HepG2 (cell line): ENCODE measurements around the gene SLC25A44. TPM values are rescaled to one million over a fixed set of nuclear protein-coding genes. Genes with fewer than 3 reads are reported as not detected.

Source experiments
- ATAC-seq: fragments of 200-7000 bp; cut with Tn5 transposase; 3 replicates; pipeline ENCODE4 v1.9.1; 2020; ENCODE audit warnings: mild to moderate bottlenecking, moderate library complexity
- BruUV-seq: library from RNA; stranded (reverse); fragments of 400-500 nt; replicated peaks from 2 replicates; lab custom pipeline; 2021; lab: Mats Ljungman, UMichigan
- CTCF ChIA-PET: fragments of 300-600 bp; formaldehyde crosslinking; extraction: SDS; loops from one replicate; lab custom pipeline; 2021; ENCODE audit warnings: low total read pairs, inconsistent platforms, low intra/inter-chr PET ratio; lab: Yijun Ruan, JAX
- POLR2A ChIA-PET: fragments of 350-600 bp; sonication (Branson Sonifier 250); formaldehyde crosslinking; loops from one replicate; lab custom pipeline; 2020; ENCODE audit warnings: antibody characterized with exemption, inconsistent platforms; lab: Yijun Ruan, JAX
- DNase-seq: peaks from one replicate; pipeline ENCODE4 v3.0.0-alpha.2; 2015; ENCODE audit warnings: low spot score
- FAIRE-seq: peaks from 3 replicates; lab custom pipeline; 2011; peaks lifted over from hg19 to GRCh38; lab: Jason Lieb, UNC
- H2AFZ ChIP-seq: one replicate; pipeline ENCODE4 v1.6.1; 2011; ENCODE audit warnings: low read length, inconsistent platforms
- H3K27ac ChIP-seq: fragments of 300-600 bp; 3 replicates; pipeline ENCODE4 v1.8.0; 2011; ENCODE audit warnings: mixed run types, mild to moderate bottlenecking, mixed read lengths, low read length, inconsistent platforms; ENCODE audit not compliant: insufficient read depth; ENCODE audit errors: extremely low read length
- H3K27me3 ChIP-seq, 2 experiments: fragments of 200-600 bp in 1 of 2; 2 replicates in 1 of 2; 3 replicates in 1 of 2; pipeline versions ENCODE4 v1.6.0 to v1.8.0; 2011; ENCODE audit warnings: low read length in 2 of 2, mild to moderate bottlenecking in 2 of 2, moderate library complexity in 2 of 2, inconsistent platforms in 1 of 2; ENCODE audit not compliant: insufficient read depth in 2 of 2, control insufficient read depth in 1 of 2
- H3K36me3 ChIP-seq, 2 experiments: fragments of 200-600 bp in 1 of 2; replicated peaks in 1 of 2; 2 replicates in 1 of 2; 3 replicates in 1 of 2; pipeline versions ENCODE4 v1.5.1 to v1.8.0; 2011; ENCODE audit warnings: low read length in 2 of 2, inconsistent platforms in 1 of 2; ENCODE audit not compliant: insufficient read depth in 2 of 2, control insufficient read depth in 1 of 2
- H3K4me1 ChIP-seq: 2 replicates; pipeline ENCODE4 v1.5.1; 2012; ENCODE audit warnings: low read length, inconsistent platforms; ENCODE audit not compliant: insufficient read depth
- H3K4me2 ChIP-seq: 2 replicates; pipeline ENCODE4 v1.6.0; 2011; ENCODE audit warnings: low read depth, low read length, inconsistent platforms
- H3K4me3 ChIP-seq, 3 experiments: fragments of 200-600 bp in 1 of 3; sonication (generic), shearing (Covaris generic) in 1 of 3; replicated peaks in 1 of 3; 2 replicates each; pipeline ENCODE4 v1.5.1; 2011 to 2016; ENCODE audit warnings: low read length in 3 of 3, inconsistent platforms in 2 of 3, low read depth in 2 of 3, mild to moderate bottlenecking in 2 of 3, control low read depth in 1 of 3, mixed read lengths in 1 of 3; ENCODE audit not compliant: insufficient read depth in 1 of 3
- H3K79me2 ChIP-seq: one replicate; pipeline ENCODE4 v1.6.1; 2011; ENCODE audit warnings: low read length, inconsistent platforms; ENCODE audit not compliant: insufficient read depth
- H3K9ac ChIP-seq: 2 replicates; pipeline ENCODE4 v1.6.0; 2011; ENCODE audit warnings: mild to moderate bottlenecking, low read depth, low read length, inconsistent platforms; ENCODE audit not compliant: insufficient read depth
- H3K9me3 ChIP-seq: 2 replicates; pipeline ENCODE4 v1.5.1; 2012; ENCODE audit warnings: mild to moderate bottlenecking, low read length
- H4K20me1 ChIP-seq: 2 replicates; pipeline ENCODE4 v1.6.0; 2011; ENCODE audit warnings: inconsistent platforms, mild to moderate bottlenecking, low read length, moderate library complexity; ENCODE audit not compliant: insufficient read depth
- CCDC6 ChIP-seq: sonication (generic); formaldehyde crosslinking; IDR thresholded peaks from 2 replicates; pipeline ENCODE4 v1.8.1; 2022; ENCODE audit warnings: mild to moderate bottlenecking, missing genetic modification reagents, moderate library complexity
- HMGA1 ChIP-seq: sonication (generic); formaldehyde crosslinking; conservative IDR thresholded peaks from 2 replicates; pipeline ENCODE4 v1.4.0; 2020; ENCODE audit warnings: missing genetic modification reagents
- HOXA9 ChIP-seq: sonication (generic); formaldehyde crosslinking; IDR thresholded peaks from 2 replicates; pipeline ENCODE4 v1.8.1; 2022; ENCODE audit warnings: missing genetic modification reagents, mild to moderate bottlenecking, moderate library complexity, borderline replicate concordance
- SOX5 ChIP-seq: IDR thresholded peaks from 2 replicates; pipeline ENCODE4 v1.6.1; 2016; ENCODE audit warnings: borderline replicate concordance
- SP4 ChIP-seq: sonication (generic); formaldehyde crosslinking; IDR thresholded peaks from 2 replicates; pipeline ENCODE4 v1.8.1; 2023; ENCODE audit warnings: mild to moderate bottlenecking, missing genetic modification reagents
- TOPORS ChIP-seq: sonication (generic); formaldehyde crosslinking; IDR thresholded peaks from 2 replicates; pipeline ENCODE4 v1.8.0; 2023; ENCODE audit warnings: mild to moderate bottlenecking, missing genetic modification reagents
- ZBTB3 ChIP-seq: sonication (generic); formaldehyde crosslinking; IDR thresholded peaks from 2 replicates; pipeline ENCODE4 v1.4.0; 2020; ENCODE audit warnings: low read depth, mild to moderate bottlenecking, moderate library complexity, missing genetic modification reagents, borderline replicate concordance
- ZNF101 ChIP-seq: sonication (generic); formaldehyde crosslinking; IDR thresholded peaks from 2 replicates; pipeline ENCODE4 v1.4.0; 2020; ENCODE audit warnings: mild to moderate bottlenecking, low read depth, missing genetic modification reagents, borderline replicate concordance
- ZNF20 ChIP-seq: sonication (generic); formaldehyde crosslinking; IDR thresholded peaks from 2 replicates; pipeline ENCODE4 v1.4.0; 2020; ENCODE audit warnings: mild to moderate bottlenecking, moderate library complexity, missing genetic modification reagents
- ZNF253 ChIP-seq: sonication (generic); formaldehyde crosslinking; IDR thresholded peaks from 2 replicates; pipeline ENCODE4 v1.8.0; 2022; ENCODE audit warnings: mild to moderate bottlenecking, missing genetic modification reagents, borderline replicate concordance
- ZNF354B ChIP-seq: sonication (generic); formaldehyde crosslinking; IDR thresholded peaks from 2 replicates; pipeline ENCODE4 v1.8.0; 2022; ENCODE audit warnings: mild to moderate bottlenecking, missing genetic modification reagents
- ZNF367 ChIP-seq: sonication (generic); formaldehyde crosslinking; IDR thresholded peaks from 2 replicates; pipeline ENCODE4 v1.4.0; 2020; ENCODE audit warnings: missing genetic modification reagents, borderline replicate concordance
- ZNF547 ChIP-seq: sonication (generic); formaldehyde crosslinking; IDR thresholded peaks from 2 replicates; pipeline ENCODE4 v1.5.1; 2020; ENCODE audit warnings: mild to moderate bottlenecking, missing genetic modification reagents
- ZNF569 ChIP-seq: sonication (generic); formaldehyde crosslinking; IDR thresholded peaks from 2 replicates; pipeline ENCODE4 v1.5.0; 2020; ENCODE audit warnings: mild to moderate bottlenecking, missing genetic modification reagents, moderate library complexity, borderline replicate concordance
- ZNF660 ChIP-seq: sonication (generic); formaldehyde crosslinking; IDR thresholded peaks from 2 replicates; pipeline ENCODE4 v1.5.1; 2020; ENCODE audit warnings: mild to moderate bottlenecking, low read depth, missing genetic modification reagents, borderline replicate concordance
- ZNF773 ChIP-seq: sonication (generic); formaldehyde crosslinking; IDR thresholded peaks from 2 replicates; pipeline ENCODE4 v1.4.0; 2020; ENCODE audit warnings: missing genetic modification reagents, borderline replicate concordance
- ZNF792 ChIP-seq: IDR thresholded peaks from 2 replicates; pipeline ENCODE4 v1.6.1; 2016
- WGBS: methylation state at CpG from one replicate; pipeline ENCODE4 v1.1.6; 2017; ENCODE audit warnings: low lambda C conversion rate; 5-methylcytosine and 5-hydroxymethylcytosine counted together
- in situ Hi-C: cut with HindIII; loops from 2 replicates; pipeline ENCODE4 v1.10.0; 2017; ENCODE audit warnings: low pct_unique_long_range_greater_than_20kb; ENCODE audit not compliant: extremely low pct_ligation_motif_present
- intact Hi-C: fragments of 100-400 bp; cut with micrococcal nuclease; formaldehyde crosslinking; loops from one replicate; pipeline ENCODE4 v1.10.0; 2022; ENCODE audit not compliant: unreplicated experiment
- polyA plus RNA-seq, 8 experiments: library from polyadenylated mRNA; depleted of rRNA in 3 of 8; stranded (reverse) in 7 of 8; unstranded in 1 of 8; fragments of >200 nt; fragmentation: Illumina TruSeq in 4 of 8; extraction: Trizol in 4 of 8; gene quantifications; 2 replicates each; pipeline versions ENCODE4 v1.2.1 to v1.2.3, GENCODE V29; 2011 to 2016; ENCODE audit warnings: low read depth in 4 of 8, missing spikeins in 1 of 8, mixed read lengths in 1 of 8; ENCODE audit not compliant: insufficient read depth in 1 of 8
- total RNA-seq, 5 experiments: library from RNA; depleted of rRNA; stranded (reverse); fragments of >200 nt; fragmentation: Illumina TruSeq; extraction: Trizol; gene quantifications; 2 replicates each; pipeline ENCODE4 v1.2.3, GENCODE V29; 2016; ENCODE audit warnings: low read depth in 1 of 5
- TF ChIP-seq, protein P1 (sequence below): sonication (generic); formaldehyde crosslinking; IDR thresholded peaks from 2 replicates; pipeline ENCODE4 v1.5.0; 2020; ENCODE audit warnings: mild to moderate bottlenecking, missing genetic modification reagents
- TF ChIP-seq, protein P2 (sequence below): sonication (generic); formaldehyde crosslinking; conservative IDR thresholded peaks from 2 replicates; pipeline ENCODE4 v1.4.0; 2020; ENCODE audit warnings: missing genetic modification reagents
- TF ChIP-seq, protein P3 (sequence below): sonication (generic); formaldehyde crosslinking; IDR thresholded peaks from 2 replicates; pipeline ENCODE4 v1.5.0; 2020; ENCODE audit warnings: mild to moderate bottlenecking, missing genetic modification reagents

The SLC25A44 gene
- total and polyA plus RNA-seq, 2 of the 13 experiments (the other 11 are each of a cell fraction or from before 2014, with no cell fraction given), result 10.7 to 13.4 TPM

GRCh38 chr1:156167536-156167935 is 26.4 kb upstream of the SLC25A44 start:
- CTCF ChIA-PET, result no interaction called here
- intact Hi-C loops, result no loop called here
- Histone ChIP-seq H3K4me2 (no peak overlapping the region; the same call in 1 of the 2 replicates), H3K9me3 (no peaks in the 10 kb centered on the region), H2AFZ (no peak overlapping the region), H3K9ac (no peak overlapping the region), H3K79me2 (no peaks in the 10 kb centered on the region), H3K27ac (no peak overlapping the region), H3K27me3 (no peaks in the 10 kb centered on the region; a peak in 1 of 5 replicates), H3K4me3 (no peak overlapping the region), H3K36me3 (no peaks in the 10 kb centered on the region), H4K20me1 (no peaks in the 10 kb centered on the region), H3K4me1 (peaks cover 28% of the 10 kb centered on the region)
- no peak for FAIRE-seq
- DNase-seq, result no peak
- TF ChIP-seq ZNF569 (CRISPR knock-in tag) (no peak), ZNF547 (CRISPR knock-in tag) (no peak), ZNF792 (CRISPR knock-in tag) (no peak), ZNF660 (CRISPR knock-in tag) (no peak), TOPORS (CRISPR knock-in tag) (no peak), HOXA9 (CRISPR knock-in tag) (no peak), ZNF354B (no peak), HMGA1 (CRISPR knock-in tag) (no peak), ZNF253 (CRISPR knock-in tag) (no peak), ZNF20 (CRISPR knock-in tag) (no peak), ZNF101 (CRISPR knock-in tag) (no peak), ZNF773 (CRISPR knock-in tag) (no peak), ZBTB3 (CRISPR knock-in tag) (no peak), CCDC6 (CRISPR knock-in tag) (no peak), SP4 (no peak), SOX5 (CRISPR knock-in tag) (no peak), ZNF367 (no peak)
- TF ChIP-seq, protein P1, sequence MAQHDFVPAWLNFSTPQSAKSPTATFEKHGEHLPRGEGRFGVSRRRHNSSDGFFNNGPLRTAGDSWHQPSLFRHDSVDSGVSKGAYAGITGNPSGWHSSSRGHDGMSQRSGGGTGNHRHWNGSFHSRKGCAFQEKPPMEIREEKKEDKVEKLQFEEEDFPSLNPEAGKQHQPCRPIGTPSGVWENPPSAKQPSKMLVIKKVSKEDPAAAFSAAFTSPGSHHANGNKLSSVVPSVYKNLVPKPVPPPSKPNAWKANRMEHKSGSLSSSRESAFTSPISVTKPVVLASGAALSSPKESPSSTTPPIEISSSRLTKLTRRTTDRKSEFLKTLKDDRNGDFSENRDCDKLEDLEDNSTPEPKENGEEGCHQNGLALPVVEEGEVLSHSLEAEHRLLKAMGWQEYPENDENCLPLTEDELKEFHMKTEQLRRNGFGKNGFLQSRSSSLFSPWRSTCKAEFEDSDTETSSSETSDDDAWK (CRISPR knock-in tag), result no peak
- TF ChIP-seq, protein P2, sequence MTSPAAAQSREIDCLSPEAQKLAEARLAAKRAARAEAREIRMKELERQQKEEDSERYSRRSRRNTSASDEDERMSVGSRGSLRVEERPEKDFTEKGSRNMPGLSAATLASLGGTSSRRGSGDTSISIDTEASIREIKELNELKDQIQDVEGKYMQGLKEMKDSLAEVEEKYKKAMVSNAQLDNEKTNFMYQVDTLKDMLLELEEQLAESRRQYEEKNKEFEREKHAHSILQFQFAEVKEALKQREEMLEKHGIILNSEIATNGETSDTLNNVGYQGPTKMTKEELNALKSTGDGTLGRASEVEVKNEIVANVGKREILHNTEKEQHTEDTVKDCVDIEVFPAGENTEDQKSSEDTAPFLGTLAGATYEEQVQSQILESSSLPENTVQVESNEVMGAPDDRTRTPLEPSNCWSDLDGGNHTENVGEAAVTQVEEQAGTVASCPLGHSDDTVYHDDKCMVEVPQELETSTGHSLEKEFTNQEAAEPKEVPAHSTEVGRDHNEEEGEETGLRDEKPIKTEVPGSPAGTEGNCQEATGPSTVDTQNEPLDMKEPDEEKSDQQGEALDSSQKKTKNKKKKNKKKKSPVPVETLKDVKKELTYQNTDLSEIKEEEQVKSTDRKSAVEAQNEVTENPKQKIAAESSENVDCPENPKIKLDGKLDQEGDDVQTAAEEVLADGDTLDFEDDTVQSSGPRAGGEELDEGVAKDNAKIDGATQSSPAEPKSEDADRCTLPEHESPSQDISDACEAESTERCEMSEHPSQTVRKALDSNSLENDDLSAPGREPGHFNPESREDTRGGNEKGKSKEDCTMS, result no peak
- TF ChIP-seq, protein P3, sequence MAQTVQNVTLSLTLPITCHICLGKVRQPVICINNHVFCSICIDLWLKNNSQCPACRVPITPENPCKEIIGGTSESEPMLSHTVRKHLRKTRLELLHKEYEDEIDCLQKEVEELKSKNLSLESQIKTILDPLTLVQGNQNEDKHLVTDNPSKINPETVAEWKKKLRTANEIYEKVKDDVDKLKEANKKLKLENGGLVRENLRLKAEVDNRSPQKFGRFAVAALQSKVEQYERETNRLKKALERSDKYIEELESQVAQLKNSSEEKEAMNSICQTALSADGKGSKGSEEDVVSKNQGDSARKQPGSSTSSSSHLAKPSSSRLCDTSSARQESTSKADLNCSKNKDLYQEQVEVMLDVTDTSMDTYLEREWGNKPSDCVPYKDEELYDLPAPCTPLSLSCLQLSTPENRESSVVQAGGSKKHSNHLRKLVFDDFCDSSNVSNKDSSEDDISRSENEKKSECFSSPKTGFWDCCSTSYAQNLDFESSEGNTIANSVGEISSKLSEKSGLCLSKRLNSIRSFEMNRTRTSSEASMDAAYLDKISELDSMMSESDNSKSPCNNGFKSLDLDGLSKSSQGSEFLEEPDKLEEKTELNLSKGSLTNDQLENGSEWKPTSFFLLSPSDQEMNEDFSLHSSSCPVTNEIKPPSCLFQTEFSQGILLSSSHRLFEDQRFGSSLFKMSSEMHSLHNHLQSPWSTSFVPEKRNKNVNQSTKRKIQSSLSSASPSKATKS, result no peak
- BruUV-seq, result no TSS peak
- in situ Hi-C loops, result no loop called here
- ATAC-seq, result no peak
- POLR2A ChIA-PET, result no interaction called here
- 34% methylated on average over 5 of the region's 5 CpGs for WGBS
